HepG2 (cell line): ENCODE results near the gene ZNF485. TPM values are rescaled to one million over a fixed set of nuclear protein-coding genes. Genes with fewer than 3 reads are reported as not detected.

Source experiments
- ELK4 ChIP-seq: sonication (generic); formaldehyde crosslinking; IDR thresholded peaks from 2 replicates; pipeline ENCODE4 v1.9.0; 2021; ENCODE audit warnings: missing genetic modification reagents, borderline replicate concordance
- GATAD1 ChIP-seq: IDR thresholded peaks from 2 replicates; pipeline ENCODE4 v1.6.1; 2016; ENCODE audit warnings: missing genetic modification reagents, missing compliant biosample characterization
- KDM5A ChIP-seq: fragments of 200-600 bp; sonication (generic); IDR thresholded peaks from 2 replicates; pipeline ENCODE4 v1.7.0; 2018; ENCODE audit warnings: antibody characterized with exemption, mild to moderate bottlenecking, low read length, borderline replicate concordance
- PLRG1 ChIP-seq: fragments of 450-650 bp; conservative IDR thresholded peaks from 2 replicates; pipeline ENCODE4 v1.6.1; 2016
- RERE ChIP-seq: IDR thresholded peaks from 2 replicates; pipeline ENCODE4 v1.6.1; 2016; ENCODE audit warnings: low read depth, missing genetic modification reagents, missing compliant biosample characterization
- SOX13 ChIP-seq, 3 experiments: fragments of 450-650 bp in 1 of 3; sonication (generic) in 1 of 3; formaldehyde crosslinking in 1 of 3; IDR thresholded peaks in 2 of 3; conservative IDR thresholded peaks in 1 of 3; 2 replicates each; pipeline versions ENCODE4 v1.5.0 to v1.6.1; 2016 to 2020; ENCODE audit warnings: antibody characterized with exemption in 1 of 3, mild to moderate bottlenecking in 1 of 3, missing compliant biosample characterization in 1 of 3, missing genetic modification reagents in 1 of 3, moderate library complexity in 1 of 3
- ZMAT3 ChIP-seq: sonication (generic); formaldehyde crosslinking; conservative IDR thresholded peaks from 2 replicates; pipeline ENCODE4 v1.7.0; 2021; ENCODE audit warnings: missing genetic modification reagents
- ZMAT5 ChIP-seq: sonication (generic); formaldehyde crosslinking; IDR thresholded peaks from 2 replicates; pipeline ENCODE4 v1.5.0; 2020; ENCODE audit warnings: mild to moderate bottlenecking, low read depth, missing genetic modification reagents, borderline replicate concordance
- ZNF230 ChIP-seq: sonication (generic); formaldehyde crosslinking; IDR thresholded peaks from 2 replicates; pipeline ENCODE4 v1.4.0; 2020; ENCODE audit warnings: mild to moderate bottlenecking, missing genetic modification reagents
- ZSCAN31 ChIP-seq: sonication (generic); formaldehyde crosslinking; IDR thresholded peaks from 2 replicates; pipeline ENCODE4 v1.5.0; 2020; ENCODE audit warnings: low read depth, mild to moderate bottlenecking, missing genetic modification reagents
- polyA plus RNA-seq, 8 experiments: library from polyadenylated mRNA; depleted of rRNA in 3 of 8; stranded (reverse) in 7 of 8; unstranded in 1 of 8; fragments of >200 nt; fragmentation: Illumina TruSeq in 4 of 8; extraction: Trizol in 4 of 8; gene quantifications; 2 replicates each; pipeline versions ENCODE4 v1.2.1 to v1.2.3, GENCODE V29; 2011 to 2016; ENCODE audit warnings: low read depth in 4 of 8, missing spikeins in 1 of 8, mixed read lengths in 1 of 8; ENCODE audit not compliant: insufficient read depth in 1 of 8
- total RNA-seq, 5 experiments: library from RNA; depleted of rRNA; stranded (reverse); fragments of >200 nt; fragmentation: Illumina TruSeq; extraction: Trizol; gene quantifications; 2 replicates each; pipeline ENCODE4 v1.2.3, GENCODE V29; 2016; ENCODE audit warnings: low read depth in 1 of 5

The ZNF485 gene
- total and polyA plus RNA-seq, 2 of the 13 experiments (the other 11 are each of a cell fraction or from before 2014, with no cell fraction given), result 1.4 to 3.3 TPM

- TF ChIP-seq ZNF230 (CRISPR knock-in tag) (no peak), ZMAT5 (CRISPR knock-in tag) (no peak), ZSCAN31 (no peak), ELK4 (CRISPR knock-in tag) (no peak), PLRG1 (no peak), KDM5A (no peak), GATAD1 (CRISPR knock-in tag) (0 out of 2 replicates have a peak, but pooled peaks have one; percentile 21), SOX13 (IDR thresholded peaks at IDR 0.05) (no peak), SOX13 (CRISPR knock-in tag; conservative IDR thresholded peaks at IDR 0.05 in 1 of 2, IDR thresholded peaks at IDR 0.05 in 1 of 2) (no peak), ZMAT3 (CRISPR knock-in tag) (0 out of 2 replicates have a peak, but pooled peaks have one; percentile 34), RERE (CRISPR knock-in tag) (no peak)
- TF ChIP-seq, all 625 proteins: peak for 104
These were observed at the start of gene ZNF485 (continued) for GRCh38 chr10:43606323-43607198.
